Omental fat pad (tissue), 4 donors: ENCODE data around the gene ONECUT3. TPM values are rescaled to one million over a fixed set of nuclear protein-coding genes. Genes with fewer than 3 reads are reported as not detected.

ENCODE experiments used
- ATAC-seq: fragments of 150-250 bp; one replicate; pipeline ENCODE4 v1.9.1; 2016; ENCODE audit warnings: mild to moderate bottlenecking, moderate library complexity; ENCODE audit not compliant: low FRiP score
- DNase-seq: peaks from one replicate; pipeline ENCODE4 v3.0.0-alpha.2; 2019; ENCODE audit warnings: low spot score
- CTCF ChIP-seq, 3 donors: fragments of 450-650 bp; IDR thresholded peaks; one replicate each; pipeline ENCODE4 v1.5.1; 2016 to 2017; ENCODE audit warnings: antibody characterized with exemption in 3 of 3, mild to moderate bottlenecking in 3 of 3, moderate library complexity in 2 of 3
- total RNA-seq, 4 donors: library from RNA; depleted of rRNA; stranded (reverse); fragments of >200 nt; gene quantifications; one replicate each; pipeline ENCODE4 v1.1.0, GENCODE V29; 2016

The ONECUT3 gene
- total RNA-seq, 4 donors from 2014 or later, result not detected

- DNase-seq (no peak), ATAC-seq (no peak)
- no peak for TF ChIP-seq CTCF (IDR thresholded peaks at IDR 0.05)
Measured at GRCh38 chr19:1815605-1816529, 62.6 kb downstream of the ONECUT3 start.

DNA sequence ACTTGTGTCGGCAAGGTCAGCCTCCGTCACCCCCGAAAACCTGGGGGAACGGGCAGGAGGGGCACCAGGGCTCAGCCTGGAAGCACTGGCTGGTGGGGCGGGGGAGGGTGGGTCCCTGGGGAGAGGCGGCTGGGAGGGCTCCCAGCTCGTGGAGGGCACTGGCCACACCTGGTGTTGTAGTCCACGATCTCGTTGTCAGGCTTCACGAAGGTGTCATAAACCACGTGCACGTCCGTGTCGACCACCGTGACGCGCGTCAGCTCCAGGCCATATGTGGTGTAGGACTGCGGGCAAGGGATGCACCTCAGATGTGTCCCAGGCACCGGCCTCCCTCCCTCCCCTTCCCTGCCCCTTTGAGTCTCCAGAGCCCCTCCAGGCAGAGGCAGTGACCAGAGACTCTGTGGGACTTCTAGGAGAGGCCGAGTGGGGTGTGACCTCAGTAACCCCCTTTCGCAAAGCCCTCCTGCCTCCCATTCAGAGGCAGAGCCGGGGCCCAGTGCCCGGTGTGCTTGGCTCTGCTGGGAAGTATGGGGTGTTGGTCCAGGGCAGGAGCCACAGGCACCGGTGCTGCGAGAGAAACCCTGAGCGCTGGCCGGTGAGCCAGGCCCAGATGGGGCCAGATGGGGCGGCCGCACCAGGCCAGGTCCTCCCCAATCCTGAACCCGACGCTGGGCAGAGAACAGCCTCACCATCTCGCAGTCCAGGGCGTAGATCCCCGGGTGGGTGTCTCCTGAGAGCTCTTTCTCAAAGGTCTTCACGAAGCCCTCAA, 63.4 kb downstream of the ONECUT3 start:
- no peak for TF ChIP-seq CTCF (IDR thresholded peaks at IDR 0.05)
- DNase-seq (no peak), ATAC-seq (no peak)

GRCh38 chr19:1817553-1818179, 64.4 kb downstream of the ONECUT3 start:
- ATAC-seq, result no peak

DNA sequence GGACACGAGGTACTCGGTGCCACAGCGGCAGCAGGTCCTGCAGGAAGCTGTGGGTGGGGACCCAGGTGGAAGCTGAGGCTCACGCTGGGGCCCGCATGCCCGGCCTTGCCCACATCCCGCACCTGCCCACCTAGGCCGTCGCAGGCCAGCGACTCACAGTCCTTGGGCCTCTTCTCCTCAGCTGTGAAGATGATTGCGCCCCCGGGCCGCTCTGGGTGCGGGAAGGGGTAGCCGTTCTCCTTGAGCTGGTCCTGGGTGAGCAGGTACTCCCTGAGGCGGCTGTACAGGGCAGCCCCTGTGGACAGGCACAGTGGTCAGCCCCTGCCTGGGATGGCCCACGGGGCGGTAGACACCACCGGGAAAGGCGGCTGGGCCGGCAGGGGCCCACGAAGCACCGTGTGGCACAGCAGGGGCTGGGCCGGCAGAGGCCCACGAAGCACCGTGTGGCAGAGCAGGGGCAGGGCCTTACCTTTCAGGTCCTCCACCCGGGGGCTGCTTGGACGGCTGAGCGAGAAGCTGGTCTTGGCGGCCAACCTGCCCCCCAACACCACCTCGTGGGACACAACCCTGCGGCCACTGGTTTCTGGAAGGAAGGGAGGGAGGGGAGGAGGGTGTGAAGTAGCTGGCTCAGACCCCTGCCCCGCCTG, 65.4 kb downstream of the ONECUT3 start:
- ATAC-seq (no peak), DNase-seq (no peak)
- no peak for TF ChIP-seq CTCF (IDR thresholded peaks at IDR 0.05)

More at GRCh38 chr19:1817553-1818179, 64.4 kb downstream of the ONECUT3 start:
- no peak for TF ChIP-seq CTCF (IDR thresholded peaks at IDR 0.05)
- DNase-seq, result no peak

- no peak for TF ChIP-seq CTCF (IDR thresholded peaks at IDR 0.05)
- no peak for ATAC-seq
- DNase-seq, result no peak
Measured at GRCh38 chr19:1819341-1820255, 66.3 kb downstream of the ONECUT3 start.

DNA sequence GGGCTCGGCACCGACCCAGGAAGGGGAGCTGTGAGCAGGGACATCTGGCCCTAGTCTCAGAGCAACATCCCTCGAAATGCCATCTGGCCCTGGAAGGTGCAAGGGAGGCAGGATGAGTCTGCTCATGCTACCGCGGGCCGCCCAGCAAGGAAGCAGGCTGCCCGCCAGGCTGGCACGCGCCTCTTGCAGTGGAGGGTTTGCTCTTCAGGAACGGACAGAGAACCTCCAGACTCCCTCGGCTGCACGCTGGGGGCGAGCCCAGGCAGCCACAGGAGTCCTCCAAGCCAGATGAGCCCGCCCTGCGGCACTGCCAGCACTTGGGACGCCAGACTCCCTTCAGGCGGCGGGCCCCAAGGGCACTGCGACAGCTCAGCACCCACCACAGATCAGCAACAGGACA, 68.9 kb downstream of the ONECUT3 start:
- TF ChIP-seq CTCF (IDR thresholded peaks at IDR 0.05), result no peak
- DNase-seq (no peak), ATAC-seq (no peak)
